HEK293 (cell line): Measurements from ENCODE around the gene DCLK1.

ENCODE experiments used
- CTCF ChIA-PET: fragments of 350-600 bp; formaldehyde crosslinking; extraction: SDS; loops from one replicate; lab custom pipeline; 2021; ENCODE audit warnings: antibody characterized with exemption; lab: Yijun Ruan, JAX
- POLR2A ChIA-PET: fragments of 300-600 bp; formaldehyde crosslinking; extraction: SDS; loops from one replicate; lab custom pipeline; 2020; ENCODE audit warnings: antibody characterized with exemption, inconsistent platforms; lab: Yijun Ruan, JAX
- H3K27ac ChIP-seq: fragments of 200-500 bp; sonication (Bioruptor generic); 2 replicates; pipeline ENCODE4 v1.5.1; 2014; ENCODE audit warnings: low read depth, low read length, control low read depth, inconsistent platforms; ENCODE audit errors: extremely low read depth
- H3K36me3 ChIP-seq, 2 experiments: fragments of 200-500 bp in 1 of 2; sonication (Bioruptor generic) in 1 of 2; 1 replicate in 1 of 2; 2 replicates in 1 of 2; pipeline ENCODE4 v1.5.1; 2014 to 2017; ENCODE audit warnings: inconsistent platforms in 2 of 2, low read length in 2 of 2; ENCODE audit not compliant: control insufficient read depth in 2 of 2, insufficient read depth in 1 of 2
- H3K4me1 ChIP-seq: fragments of 200-500 bp; sonication (Bioruptor generic); 2 replicates; pipeline ENCODE4 v1.5.1; 2014; ENCODE audit warnings: mild to moderate bottlenecking, low read length, inconsistent platforms; ENCODE audit not compliant: control insufficient read depth, insufficient read depth
- H3K4me3 ChIP-seq: 2 replicates; pipeline ENCODE4 v1.5.1; 2011; ENCODE audit warnings: low read depth, mild to moderate bottlenecking, control low read depth, low read length, moderate library complexity
- H3K9me3 ChIP-seq: fragments of 200-500 bp; sonication (Bioruptor generic); 2 replicates; pipeline ENCODE4 v1.5.1; 2014; ENCODE audit warnings: low read depth, low read length, inconsistent platforms; ENCODE audit not compliant: control insufficient read depth, insufficient read depth
- BCL11A ChIP-seq: fragments of 450-650 bp; formaldehyde crosslinking; IDR thresholded peaks from 2 replicates; pipeline ENCODE4 v1.5.1; 2016; ENCODE audit warnings: low read depth, missing biosample characterization, missing genetic modification characterization
- EGR2 ChIP-seq: fragments of 450-650 bp; formaldehyde crosslinking; IDR thresholded peaks from 2 replicates; pipeline ENCODE4 v1.5.1; 2016; ENCODE audit warnings: low read depth, missing biosample characterization, missing genetic modification characterization
- MZF1 ChIP-seq: fragments of 450-650 bp; formaldehyde crosslinking; IDR thresholded peaks from 2 replicates; pipeline ENCODE4 v1.5.1; 2017; ENCODE audit warnings: missing biosample characterization, missing genetic modification characterization, borderline replicate concordance
- OSR2 ChIP-seq: fragments of 450-650 bp; formaldehyde crosslinking; IDR thresholded peaks from 2 replicates; pipeline ENCODE4 v1.5.1; 2016; ENCODE audit warnings: missing biosample characterization, missing genetic modification characterization
- PRDM2 ChIP-seq: fragments of 450-650 bp; formaldehyde crosslinking; IDR thresholded peaks from 2 replicates; pipeline ENCODE4 v1.5.1; 2016; ENCODE audit warnings: missing biosample characterization, missing genetic modification characterization, borderline replicate concordance
- SETDB1 ChIP-seq: IDR thresholded peaks from one replicate; pipeline ENCODE4 v1.6.1; 2017; ENCODE audit warnings: mild to moderate bottlenecking, low read length, moderate library complexity, mixed read lengths; ENCODE audit not compliant: insufficient read length
- ZBTB48 ChIP-seq: fragments of 450-650 bp; formaldehyde crosslinking; IDR thresholded peaks from 2 replicates; pipeline ENCODE4 v1.5.1; 2016; ENCODE audit warnings: missing biosample characterization, missing genetic modification characterization
- ZEB2 ChIP-seq: fragments of 450-650 bp; formaldehyde crosslinking; IDR thresholded peaks from 2 replicates; pipeline ENCODE4 v1.5.1; 2016; ENCODE audit warnings: missing biosample characterization, missing genetic modification characterization
- ZNF184 ChIP-seq: fragments of 450-650 bp; IDR thresholded peaks from 2 replicates; pipeline ENCODE4 v1.5.1; 2018; ENCODE audit warnings: missing biosample characterization, mild to moderate bottlenecking, missing genetic modification characterization
- ZNF19 ChIP-seq: fragments of 450-650 bp; formaldehyde crosslinking; IDR thresholded peaks from 2 replicates; pipeline ENCODE4; 2016; ENCODE audit warnings: missing biosample characterization, missing genetic modification characterization, low read depth
- ZNF292 ChIP-seq: fragments of 450-650 bp; formaldehyde crosslinking; IDR thresholded peaks from 2 replicates; pipeline ENCODE4 v1.5.1; 2016; ENCODE audit warnings: low read depth, missing biosample characterization, missing genetic modification characterization, borderline replicate concordance
- ZNF302 ChIP-seq: fragments of 450-650 bp; formaldehyde crosslinking; IDR thresholded peaks from 2 replicates; pipeline ENCODE4 v1.5.1; 2016; ENCODE audit warnings: missing biosample characterization, missing genetic modification characterization, low read depth
- ZNF394 ChIP-seq: fragments of 450-650 bp; formaldehyde crosslinking; IDR thresholded peaks from 2 replicates; pipeline ENCODE4 v1.5.1; 2016; ENCODE audit warnings: missing biosample characterization, missing genetic modification characterization, mild to moderate bottlenecking, moderate library complexity, borderline replicate concordance
- ZNF404 ChIP-seq: fragments of 450-650 bp; formaldehyde crosslinking; IDR thresholded peaks from 2 replicates; pipeline ENCODE4 v1.5.1; 2017; ENCODE audit warnings: missing biosample characterization, missing genetic modification characterization
- ZNF449 ChIP-seq: fragments of 450-650 bp; formaldehyde crosslinking; IDR thresholded peaks from 2 replicates; pipeline ENCODE4 v1.5.1; 2017; ENCODE audit warnings: missing biosample characterization, mild to moderate bottlenecking, missing genetic modification characterization, moderate library complexity
- ZNF521 ChIP-seq: fragments of 450-650 bp; formaldehyde crosslinking; IDR thresholded peaks from 2 replicates; pipeline ENCODE4 v1.5.1; 2017; ENCODE audit warnings: missing biosample characterization, mild to moderate bottlenecking, missing genetic modification characterization
- ZNF529 ChIP-seq: fragments of 450-650 bp; formaldehyde crosslinking; IDR thresholded peaks from 2 replicates; pipeline ENCODE4 v1.5.1; 2017; ENCODE audit warnings: missing genetic modification characterization, missing biosample characterization; ENCODE audit not compliant: insufficient replicate concordance
- ZNF555 ChIP-seq: fragments of 450-650 bp; formaldehyde crosslinking; conservative IDR thresholded peaks from 2 replicates; pipeline ENCODE4 v1.5.1; 2017; ENCODE audit warnings: missing biosample characterization, mild to moderate bottlenecking, missing genetic modification characterization, inconsistent platforms
- ZNF585B ChIP-seq: fragments of 450-650 bp; formaldehyde crosslinking; IDR thresholded peaks from 2 replicates; pipeline ENCODE4 v1.5.1; 2016; ENCODE audit warnings: missing biosample characterization, missing genetic modification characterization
- ZNF621 ChIP-seq: fragments of 450-650 bp; formaldehyde crosslinking; IDR thresholded peaks from 2 replicates; pipeline ENCODE4 v1.5.1; 2017; ENCODE audit warnings: missing biosample characterization, missing genetic modification characterization
- ZNF626 ChIP-seq: fragments of 450-650 bp; sonication (Bioruptor Pico); formaldehyde crosslinking; IDR thresholded peaks from 2 replicates; pipeline ENCODE4 v1.5.1; 2018; ENCODE audit warnings: missing biosample characterization, missing genetic modification characterization, inconsistent platforms
- ZNF629 ChIP-seq: fragments of 450-650 bp; formaldehyde crosslinking; IDR thresholded peaks from 2 replicates; pipeline ENCODE4 v1.5.1; 2017; ENCODE audit warnings: missing biosample characterization, missing genetic modification characterization

The DCLK1 gene

DNA sequence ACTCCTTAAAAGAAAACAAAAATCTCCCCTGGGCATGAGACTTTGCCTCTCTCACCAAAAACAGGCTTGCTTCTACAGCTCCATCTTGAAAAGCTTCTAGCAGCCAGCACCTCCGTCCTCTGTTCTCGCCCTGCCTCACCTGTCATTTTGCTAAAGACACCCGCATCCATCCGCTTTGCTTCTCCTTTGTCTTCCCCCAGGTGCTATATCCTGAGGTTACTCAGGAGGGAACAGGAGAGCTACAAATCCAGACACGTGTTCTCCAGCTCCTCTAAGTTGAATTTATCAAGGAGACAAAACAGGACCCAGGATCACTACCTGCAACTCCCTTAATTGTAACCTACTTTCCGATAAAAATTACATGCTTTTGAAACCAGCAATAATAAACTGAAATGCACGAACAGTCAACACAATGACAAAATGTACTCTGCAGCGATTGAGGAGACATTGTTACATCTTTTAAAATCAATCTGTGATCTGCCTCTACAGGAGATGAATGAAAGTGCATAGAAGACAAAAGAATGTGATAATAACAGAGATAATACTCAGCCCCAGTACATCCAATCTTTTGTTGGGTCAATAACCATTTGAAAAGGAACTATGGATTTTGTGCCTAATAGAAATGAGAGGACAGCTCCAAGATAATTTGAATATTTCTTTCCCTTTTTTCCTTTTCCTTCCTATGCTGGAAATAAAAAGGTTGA lies 221.2 kb downstream of the DCLK1 start:
- CTCF ChIA-PET, result interaction anchor here (0.6 kb wide), 2 partner anchors 15 to 45 kb away, joined by 3 to 6 read pairs; no protein-coding TSS in a partner anchor
- TF ChIP-seq ZNF629 (tag by site-specific recombination) (no peak), EGR2 (tag by site-specific recombination) (no peak), ZNF521 (tag by site-specific recombination) (no peak), ZNF449 (tag by site-specific recombination) (no peak), ZEB2 (tag by site-specific recombination) (no peak), OSR2 (tag by site-specific recombination) (no peak), ZNF184 (tag by site-specific recombination) (no peak), PRDM2 (tag by site-specific recombination) (no peak), ZNF555 (tag by site-specific recombination) (no peak)
- POLR2A ChIA-PET, result no interaction called here

GRCh38 chr13:35909091-35909490 lies 222.1 kb downstream of the DCLK1 start:
- CTCF ChIA-PET, result no interaction called here
- Histone ChIP-seq H3K9me3 (no peaks in the 10 kb centered on the region), H3K27ac (no peak overlapping the region), H3K4me1 (no peaks in the 10 kb centered on the region), H3K4me3 (no peak overlapping the region), H3K36me3 (no peaks in the 10 kb centered on the region)
- POLR2A ChIA-PET, result no interaction called here
- TF ChIP-seq ZBTB48 (tag by site-specific recombination) (no peak), ZNF626 (no peak), ZNF529 (tag by site-specific recombination) (no peak), MZF1 (no peak), ZNF292 (tag by site-specific recombination) (no peak), SETDB1 (no peak), BCL11A (no peak), ZNF394 (tag by site-specific recombination) (no peak), ZNF621 (no peak), ZNF302 (no peak), ZNF404 (tag by site-specific recombination) (no peak), ZNF19 (tag by site-specific recombination) (no peak), ZNF585B (tag by site-specific recombination) (no peak)

More for the DNA sequence above, 221.2 kb downstream of the DCLK1 start:
- Histone ChIP-seq H3K4me3 (no peak overlapping the region), H3K4me1 (no peaks in the 10 kb centered on the region), H3K27ac (no peak overlapping the region), H3K36me3 (no peaks in the 10 kb centered on the region), H3K9me3 (no peaks in the 10 kb centered on the region)
